A204.1 (cell line): ENCODE results near the gene CBX5.

ENCODE experiments used
- FAIRE-seq: peaks from 2 replicates; lab custom pipeline; 2012; peaks lifted over from hg19 to GRCh38; lab: Jason Lieb, UNC

CBX5 gene

GRCh38 chr12:54222609-54223008 is 57.3 kb downstream of the CBX5 start:
- no peak for FAIRE-seq

GRCh38 chr12:54221402-54221984 is 58.4 kb downstream of the CBX5 start:
- FAIRE-seq: no peak

- no peak for FAIRE-seq
These were observed 59.4 kb downstream of the CBX5 start for GRCh38 chr12:54220567-54220966.

GRCh38 chr12:54220092-54220557 is 59.8 kb downstream of the CBX5 start:
- FAIRE-seq: peak; percentile 41

GRCh38 chr12:54217774-54218241 is 62.1 kb downstream of the CBX5 start:
- FAIRE-seq: no peak

GRCh38 chr12:54216797-54217661 is 62.9 kb downstream of the CBX5 start:
- FAIRE-seq: no peak

GRCh38 chr12:54215989-54216796 is 63.7 kb downstream of the CBX5 start:
- no peak for FAIRE-seq

GRCh38 chr12:54214553-54215406 is 65.1 kb downstream of the CBX5 start:
- no peak for FAIRE-seq

GRCh38 chr12:54213079-54213478 is 66.8 kb downstream of the CBX5 start:
- no peak for FAIRE-seq

- FAIRE-seq: no peak
These were observed 68.0 kb downstream of the CBX5 start for GRCh38 chr12:54211920-54212319.

- FAIRE-seq: no peak
These were observed 69.5 kb downstream of the CBX5 start for GRCh38 chr12:54210400-54210790.

GRCh38 chr12:54208591-54208990 is 71.3 kb downstream of the CBX5 start:
- FAIRE-seq: no peak

- no peak for FAIRE-seq
These were observed 72.2 kb downstream of the CBX5 start for GRCh38 chr12:54207539-54208294.

GRCh38 chr12:54206791-54207190 is 73.1 kb downstream of the CBX5 start:
- FAIRE-seq: no peak

- no peak for FAIRE-seq
These were observed 75.6 kb downstream of the CBX5 start for GRCh38 chr12:54204316-54204715.

GRCh38 chr12:54201001-54201794 is 78.7 kb downstream of the CBX5 start:
- FAIRE-seq: no peak

- no peak for FAIRE-seq
These were observed 79.5 kb downstream of the CBX5 start for GRCh38 chr12:54200412-54200811.

GRCh38 chr12:54199917-54200316 is 80.0 kb downstream of the CBX5 start:
- no peak for FAIRE-seq

GRCh38 chr12:54199034-54199433 is 80.9 kb downstream of the CBX5 start:
- no peak for FAIRE-seq

GRCh38 chr12:54197431-54197909 is 82.5 kb downstream of the CBX5 start:
- no peak for FAIRE-seq
